GM12878 (cell line): Measurements from ENCODE around the gene TOMM20L. TPM values are rescaled to one million over a fixed set of nuclear protein-coding genes. Genes with fewer than 3 reads are reported as not detected.

ENCODE experiments used
- ATAC-seq: fragments of 200-7000 bp; cut with Tn5 transposase; 3 replicates; pipeline ENCODE4 v1.9.1; 2020; ENCODE audit warnings: mild to moderate bottlenecking, moderate library complexity
- BruUV-seq: library from RNA; stranded (reverse); fragments of 400-500 nt; replicated peaks from 2 replicates; lab custom pipeline; 2021; lab: Mats Ljungman, UMichigan
- CTCF ChIA-PET: fragments of 300-600 bp; sonication (Branson Sonifier 250); formaldehyde crosslinking; extraction: SDS; loops from one replicate; lab custom pipeline; 2021; ENCODE audit warnings: inconsistent platforms; lab: Yijun Ruan, JAX
- POLR2A ChIA-PET: fragments of 350-600 bp; formaldehyde crosslinking; extraction: SDS; loops from one replicate; lab custom pipeline; 2021; ENCODE audit warnings: inconsistent platforms; lab: Charles Lee
- RAD21 ChIA-PET: fragments of 300-600 bp; sonication (Branson Sonifier 250); formaldehyde crosslinking; loops from one replicate; lab custom pipeline; 2023; ENCODE audit warnings: antibody characterized with exemption; ENCODE audit not compliant: unreplicated experiment; lab: Charles Lee
- SMC1A ChIA-PET: fragments of 300-600 bp; sonication (Branson Sonifier 250); formaldehyde crosslinking; loops from one replicate; lab custom pipeline; 2023; ENCODE audit not compliant: unreplicated experiment, uncharacterized antibody; lab: Charles Lee
- DNase-seq: peaks from one replicate; pipeline ENCODE4 v3.0.0-alpha.2; 2011; ENCODE audit warnings: low read depth, low spot score
- FAIRE-seq: peaks from 3 replicates; lab custom pipeline; 2011; peaks lifted over from hg19 to GRCh38; lab: Jason Lieb, UNC
- H2AFZ ChIP-seq: 2 replicates; pipeline ENCODE4 v1.6.0; 2011; ENCODE audit warnings: low read depth, low read length, control low read depth; ENCODE audit not compliant: control insufficient read depth
- H3K27ac ChIP-seq: 2 replicates; pipeline ENCODE4 v1.5.1; 2011; ENCODE audit warnings: control low read depth; ENCODE audit not compliant: control insufficient read depth, insufficient read depth
- H3K27me3 ChIP-seq, 2 experiments: replicated peaks in 1 of 2; 2 replicates each; pipeline versions ENCODE4 v1.6.0 to v1.6.1; 2011; ENCODE audit warnings: low read length in 1 of 2; ENCODE audit not compliant: control insufficient read depth in 2 of 2, insufficient read depth in 2 of 2
- H3K36me3 ChIP-seq, 2 experiments: 2 replicates each; pipeline ENCODE4 v1.5.1; 2011; ENCODE audit warnings: low read length in 1 of 2; ENCODE audit not compliant: control insufficient read depth in 2 of 2, insufficient read depth in 2 of 2
- H3K4me1 ChIP-seq: 2 replicates; pipeline ENCODE4 v1.6.1; 2011; ENCODE audit warnings: mild to moderate bottlenecking, low read length, moderate library complexity, mixed read lengths; ENCODE audit not compliant: control insufficient read depth, insufficient read depth
- H3K4me2 ChIP-seq: 2 replicates; pipeline ENCODE4 v1.6.0; 2011; ENCODE audit warnings: control low read depth; ENCODE audit not compliant: control insufficient read depth, insufficient read depth
- H3K4me3 ChIP-seq: fragments of 200-600 bp; sonication (generic); 2 replicates; pipeline ENCODE4 v1.5.1; 2016
- H3K79me2 ChIP-seq: 2 replicates; pipeline ENCODE4 v1.6.0; 2011; ENCODE audit warnings: low read length; ENCODE audit not compliant: control insufficient read depth, insufficient read depth
- H3K9ac ChIP-seq: 2 replicates; pipeline ENCODE4 v1.8.0; 2011; ENCODE audit warnings: low read length, control low read depth, mixed read lengths; ENCODE audit not compliant: control insufficient read depth, insufficient read depth
- H3K9me3 ChIP-seq: replicated peaks from 3 replicates; pipeline ENCODE4 v1.5.1; 2011; ENCODE audit warnings: mild to moderate bottlenecking, low read length; ENCODE audit not compliant: control insufficient read depth, insufficient read depth
- H4K20me1 ChIP-seq: 2 replicates; pipeline ENCODE4 v1.6.0; 2011; ENCODE audit not compliant: control insufficient read depth, insufficient read depth
- BRCA1 ChIP-seq: IDR thresholded peaks from 2 replicates; pipeline ENCODE4 v1.6.1; 2011; ENCODE audit warnings: low read depth, low read length, improper control_type of control experiment
- ESRRA ChIP-seq: IDR thresholded peaks from 2 replicates; pipeline ENCODE4 v1.6.1; 2012; ENCODE audit warnings: mild to moderate bottlenecking, low read length, improper control_type of control experiment
- IKZF1 ChIP-seq: fragments of 450-650 bp; conservative IDR thresholded peaks from 2 replicates; pipeline ENCODE4 v1.6.1; 2017; ENCODE audit warnings: antibody characterized with exemption, mild to moderate bottlenecking
- NR2C1 ChIP-seq: fragments of 450-650 bp; IDR thresholded peaks from 2 replicates; pipeline ENCODE4 v1.6.1; 2017; ENCODE audit warnings: antibody characterized with exemption, mild to moderate bottlenecking, moderate library complexity
- RFX5 ChIP-seq: IDR thresholded peaks from 2 replicates; pipeline ENCODE4 v1.6.1; 2011; ENCODE audit warnings: low read depth, low read length, improper control_type of control experiment
- SMAD1 ChIP-seq: fragments of 450-650 bp; IDR thresholded peaks from 2 replicates; pipeline ENCODE4 v1.6.1; 2018; ENCODE audit warnings: mild to moderate bottlenecking, low read depth; ENCODE audit not compliant: partially characterized antibody
- USF1 ChIP-seq: IDR thresholded peaks from 2 replicates; pipeline ENCODE4 v1.6.1; 2011; ENCODE audit warnings: borderline replicate concordance, low read depth, mild to moderate bottlenecking, moderate library complexity, mixed read lengths, low read length; ENCODE audit not compliant: insufficient read depth; ENCODE audit errors: extremely low read length
- WRNIP1 ChIP-seq: IDR thresholded peaks from 2 replicates; pipeline ENCODE4 v1.6.1; 2011; ENCODE audit warnings: low read depth, low read length, improper control_type of control experiment, borderline replicate concordance
- YBX1 ChIP-seq: fragments of 450-650 bp; IDR thresholded peaks from 2 replicates; pipeline ENCODE4 v1.6.1; 2016; ENCODE audit warnings: antibody characterized with exemption
- ZBTB33 ChIP-seq: fragments of 450-650 bp; IDR thresholded peaks from 2 replicates; pipeline ENCODE4 v1.6.1; 2017; ENCODE audit warnings: mild to moderate bottlenecking
- ZNF207 ChIP-seq: fragments of 450-650 bp; IDR thresholded peaks from 2 replicates; pipeline ENCODE4 v1.6.1; 2014; ENCODE audit warnings: antibody characterized with exemption, mild to moderate bottlenecking, borderline replicate concordance
- in situ Hi-C: fragments of 300-500 bp; cut with MboI; formaldehyde crosslinking; loops from 9 replicates; pipeline ENCODE4 v1.14.3; 2018; ENCODE audit warnings: mixed read lengths
- intact Hi-C: fragments of 100-400 bp; cut with micrococcal nuclease; formaldehyde crosslinking; loops from one replicate; pipeline ENCODE4 v1.14.2; 2022; ENCODE audit not compliant: unreplicated experiment
- polyA plus RNA-seq, 11 experiments: library from polyadenylated mRNA; depleted of rRNA in 4 of 11; unstranded in 6 of 11; stranded (reverse) in 5 of 11; fragments of >200 nt; fragmentation: Nextera tagmentation in 4 of 11; fragmentation: Illumina TruSeq in 1 of 11; extraction: Ambion mirVana in 4 of 11; extraction: Trizol in 1 of 11; gene quantifications; 1 replicate in 1 of 11; 2 replicates in 10 of 11; pipeline versions ENCODE4 v1.2.1 to v1.2.3, GENCODE V29; 2011 to 2016; ENCODE audit warnings: inconsistent platforms in 2 of 11, missing spikeins in 2 of 11, low read depth in 1 of 11
- total RNA-seq, 4 experiments: library from RNA; depleted of rRNA in 3 of 4; stranded (reverse); fragments of >200 nt in 3 of 4; fragmentation: Illumina TruSeq in 1 of 4; extraction: Trizol in 1 of 4; gene quantifications; 2 replicates each; pipeline versions ENCODE4 v1.2.1 to v1.2.3, GENCODE V29; 2013 to 2021

TOMM20L gene
- total and polyA plus RNA-seq, 10 of the 15 experiments (the other 5 are each of a cell fraction or from before 2014, with no cell fraction given): 0.28 TPM; not detected in 9

- TF ChIP-seq ESRRA (no peak), ZBTB33 (no peak), SMAD1 (no peak)
These were observed 1.4 kb downstream of the TOMM20L start (continued) for GRCh38 chr14:58397156-58397555.

GRCh38 chr14:58398495-58398894 lies 2.8 kb downstream of the TOMM20L start:
- CTCF ChIA-PET: no interaction called here

More at GRCh38 chr14:58398495-58398894, 2.8 kb downstream of the TOMM20L start:
- H3K9ac ChIP-seq: no peak overlapping the region
- no peak overlapping the region for H3K4me3 ChIP-seq
- no peak overlapping the region for H3K4me2 ChIP-seq
- no peak overlapping the region for H3K27ac ChIP-seq
- in situ Hi-C loops (no loop called here), intact Hi-C loops (loop anchor here (5.0 kb wide), 1 partner anchor 291 kb away; no protein-coding TSS in a partner anchor)
- H4K20me1 ChIP-seq: no peaks in the 10 kb centered on the region
- no peaks in the 10 kb centered on the region for H3K79me2 ChIP-seq
- no peaks in the 10 kb centered on the region for H3K9me3 ChIP-seq
- DNase-seq (no peak), FAIRE-seq (no peak), ATAC-seq (no peak)
- H3K36me3 ChIP-seq: no peaks in the 10 kb centered on the region
- no peak overlapping the region for H2AFZ ChIP-seq
- RAD21 ChIA-PET: interaction anchor here (1.1 kb wide), 1 partner anchor 100 kb away, joined by 3 read pairs; the partner anchor contains the start of gene ARID4A
- H3K27me3 ChIP-seq: no peaks in the 10 kb centered on the region
- no peak for TF ChIP-seq YBX1
- TF ChIP-seq USF1: no peak
- no peak for TF ChIP-seq RFX5
- no peak for TF ChIP-seq IKZF1
- no peak for TF ChIP-seq NR2C1
- no peak for TF ChIP-seq WRNIP1
- TF ChIP-seq ZNF207: no peak
- TF ChIP-seq BRCA1: no peak
- no TSS peak for BruUV-seq
- POLR2A ChIA-PET: interaction anchor here (0.5 kb wide), 1 partner anchor 106 kb away, joined by 4 read pairs; no protein-coding TSS in a partner anchor
- SMC1A ChIA-PET: no interaction called here
- H3K4me1 ChIP-seq: peaks cover 4% of the 10 kb centered on the region; the same call in 1 of the 2 replicates
